ENCODE data around the gene PBX1. TPM values are rescaled to one million over a fixed set of nuclear protein-coding genes. Genes with fewer than 3 reads are reported as not detected.

Gene PBX1
- total and polyA plus RNA-seq, 2 experiments from 2014 or later: 14.8 to 61.6 TPM

GRCh38 chr1:164617377-164618201 is 58.6 kb downstream of the PBX1 start:
- Histone ChIP-seq H2AFZ (no peak overlapping the region), H3K27me3 (no peaks in the 10 kb centered on the region), H3K4me3 (no peak overlapping the region), H3K36me3 (replicated peaks; ENCODE audit: insufficient read depth, low read depth) (no peaks in the 10 kb centered on the region), H3K9me2 (replicated peaks; ENCODE audit: insufficient read depth) (no peaks in the 10 kb centered on the region), H4K20me1 (ENCODE audit: insufficient read depth, poor library complexity, severe bottlenecking) (peaks cover 4% of the 10 kb centered on the region), H3K9me3 (ENCODE audit: low read depth) (no peaks in the 10 kb centered on the region), H3K27ac (no peak overlapping the region), H3K4me2 (no peak overlapping the region), H3K79me2 (peaks cover 97% of the 10 kb centered on the region), H3K4me1 (ENCODE audit: insufficient read depth) (peaks cover 25% of the 10 kb centered on the region)
- no peak for DNase-seq (ENCODE audit: low spot score)
- 72% methylated on average over 7 of the region's 7 CpGs for WGBS (ENCODE audit: low lambda C conversion rate, missing lambda C conversion rate)
- TF ChIP-seq EZH2 (IDR thresholded peaks at IDR 0.05; ENCODE audit: borderline replicate concordance) (no peak), CTCF (IDR thresholded peaks at IDR 0.05; ENCODE audit: poor library complexity) (peak; percentile 57), EZH2phosphoT487 (IDR thresholded peaks at IDR 0.05; ENCODE audit: low read depth, severe bottlenecking, unreplicated experiment) (no peak)

GRCh38 chr1:164618202-164618564 is 59.2 kb downstream of the PBX1 start:
- H3K36me3 ChIP-seq (replicated peaks; ENCODE audit: insufficient read depth, low read depth): no peaks in the 10 kb centered on the region
- H4K20me1 ChIP-seq (ENCODE audit: insufficient read depth, poor library complexity, severe bottlenecking): peaks cover 4% of the 10 kb centered on the region
- H3K9me2 ChIP-seq (replicated peaks; ENCODE audit: insufficient read depth): no peaks in the 10 kb centered on the region
- DNase-seq (ENCODE audit: low spot score): no peak
- no peak overlapping the region for H3K4me2 ChIP-seq
- H3K9me3 ChIP-seq (ENCODE audit: low read depth): no peaks in the 10 kb centered on the region
- no peak overlapping the region for H3K27ac ChIP-seq
- no peaks in the 10 kb centered on the region for H3K27me3 ChIP-seq
- peaks cover 99% of the 10 kb centered on the region for H3K79me2 ChIP-seq
- WGBS (ENCODE audit: low lambda C conversion rate, missing lambda C conversion rate): 87% methylated on average over 3 of the region's 5 CpGs
- H3K4me1 ChIP-seq (ENCODE audit: insufficient read depth): peaks cover 26% of the 10 kb centered on the region
- TF ChIP-seq CTCF (IDR thresholded peaks at IDR 0.05; ENCODE audit: poor library complexity): no peak
- no peak for TF ChIP-seq EZH2 (IDR thresholded peaks at IDR 0.05; ENCODE audit: borderline replicate concordance)
- TF ChIP-seq EZH2phosphoT487 (IDR thresholded peaks at IDR 0.05; ENCODE audit: low read depth, severe bottlenecking, unreplicated experiment): no peak
- no peak overlapping the region for H2AFZ ChIP-seq
- no peak overlapping the region for H3K4me3 ChIP-seq

GRCh38 chr1:164619006-164619784 is 60.2 kb downstream of the PBX1 start:
- Histone ChIP-seq H3K27me3 (no peaks in the 10 kb centered on the region), H3K4me1 (ENCODE audit: insufficient read depth) (peaks cover 21% of the 10 kb centered on the region), H2AFZ (no peak overlapping the region), H4K20me1 (ENCODE audit: insufficient read depth, poor library complexity, severe bottlenecking) (peaks cover 8% of the 10 kb centered on the region), H3K9me3 (ENCODE audit: low read depth) (no peaks in the 10 kb centered on the region), H3K4me3 (no peak overlapping the region), H3K27ac (peak overlapping the region; percentile 4), H3K36me3 (replicated peaks; ENCODE audit: insufficient read depth, low read depth) (no peaks in the 10 kb centered on the region), H3K4me2 (no peak overlapping the region), H3K79me2 (peaks cover 99% of the 10 kb centered on the region), H3K9me2 (replicated peaks; ENCODE audit: insufficient read depth) (no peaks in the 10 kb centered on the region)
- DNase-seq (ENCODE audit: low spot score): no peak
- WGBS (ENCODE audit: low lambda C conversion rate, missing lambda C conversion rate): 76% methylated on average over 3 of the region's 3 CpGs
- TF ChIP-seq EZH2 (IDR thresholded peaks at IDR 0.05; ENCODE audit: borderline replicate concordance) (no peak), EZH2phosphoT487 (IDR thresholded peaks at IDR 0.05; ENCODE audit: low read depth, severe bottlenecking, unreplicated experiment) (no peak), CTCF (IDR thresholded peaks at IDR 0.05; ENCODE audit: poor library complexity) (no peak)
